ENCODE results near the gene ADGRA3. TPM values are rescaled to one million over a fixed set of nuclear protein-coding genes. Genes with fewer than 3 reads are reported as not detected.

ADGRA3 gene
- total RNA-seq, 4 donors from 2014 or later: 14.9 to 26.3 (median 20.2) TPM

DNA sequence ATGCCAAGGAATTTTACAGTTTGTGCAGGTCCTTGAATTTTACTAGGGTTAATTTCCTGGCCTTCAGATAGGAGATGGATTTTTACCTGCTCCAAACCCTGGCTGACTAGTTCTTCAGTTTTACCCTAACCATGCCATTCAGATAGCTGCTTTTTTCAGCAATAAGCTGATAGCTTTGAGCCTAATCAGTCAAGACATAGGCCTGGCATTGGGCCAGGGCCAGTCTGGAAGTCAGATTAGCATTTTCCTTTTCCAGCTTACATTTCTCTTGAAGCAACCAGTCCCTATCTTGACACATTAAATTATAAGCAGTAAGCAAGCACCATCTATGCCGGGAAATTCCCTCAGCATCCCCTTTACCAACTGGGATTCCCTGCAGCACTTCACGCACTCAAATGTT lies 177.1 kb downstream of the ADGRA3 start:
- TF ChIP-seq, protein P1, sequence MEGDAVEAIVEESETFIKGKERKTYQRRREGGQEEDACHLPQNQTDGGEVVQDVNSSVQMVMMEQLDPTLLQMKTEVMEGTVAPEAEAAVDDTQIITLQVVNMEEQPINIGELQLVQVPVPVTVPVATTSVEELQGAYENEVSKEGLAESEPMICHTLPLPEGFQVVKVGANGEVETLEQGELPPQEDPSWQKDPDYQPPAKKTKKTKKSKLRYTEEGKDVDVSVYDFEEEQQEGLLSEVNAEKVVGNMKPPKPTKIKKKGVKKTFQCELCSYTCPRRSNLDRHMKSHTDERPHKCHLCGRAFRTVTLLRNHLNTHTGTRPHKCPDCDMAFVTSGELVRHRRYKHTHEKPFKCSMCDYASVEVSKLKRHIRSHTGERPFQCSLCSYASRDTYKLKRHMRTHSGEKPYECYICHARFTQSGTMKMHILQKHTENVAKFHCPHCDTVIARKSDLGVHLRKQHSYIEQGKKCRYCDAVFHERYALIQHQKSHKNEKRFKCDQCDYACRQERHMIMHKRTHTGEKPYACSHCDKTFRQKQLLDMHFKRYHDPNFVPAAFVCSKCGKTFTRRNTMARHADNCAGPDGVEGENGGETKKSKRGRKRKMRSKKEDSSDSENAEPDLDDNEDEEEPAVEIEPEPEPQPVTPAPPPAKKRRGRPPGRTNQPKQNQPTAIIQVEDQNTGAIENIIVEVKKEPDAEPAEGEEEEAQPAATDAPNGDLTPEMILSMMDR (IDR thresholded peaks at IDR 0.05): no peak
- TF ChIP-seq EP300 (IDR thresholded peaks at IDR 0.05) (no peak), POLR2A (IDR thresholded peaks at IDR 0.05) (no peak)
- H3K27me3 ChIP-seq: no peaks in the 10 kb centered on the region
- H3K4me3 ChIP-seq: no peak overlapping the region
- DNase-seq (ENCODE audit: low spot score in 2 of 2): no peak
- WGBS, 2 donors: 71 to 89% methylated on average over 2 of the region's 2 CpGs
- no peaks in the 10 kb centered on the region for H3K36me3 ChIP-seq
- H3K27ac ChIP-seq: no peak overlapping the region
- H3K4me1 ChIP-seq: no peaks in the 10 kb centered on the region
- no peaks in the 10 kb centered on the region for H3K9me3 ChIP-seq

Other genes starting within 250 kb of the ADGRA3 start
- not detected for gene GBA3, start 176.9 kb upstream of the ADGRA3 start, total RNA-seq

All from tibial nerve (tissue), 4 donors.